ENCODE measurements around the gene WFIKKN1. TPM values are rescaled to one million over a fixed set of nuclear protein-coding genes. Genes with fewer than 3 reads are reported as not detected.

WFIKKN1 gene
- total and polyA plus RNA-seq, 2 donors (not counting 1 experiment from before 2014, with no cell fraction given), result 0.64 to 0.84 TPM

DNA sequence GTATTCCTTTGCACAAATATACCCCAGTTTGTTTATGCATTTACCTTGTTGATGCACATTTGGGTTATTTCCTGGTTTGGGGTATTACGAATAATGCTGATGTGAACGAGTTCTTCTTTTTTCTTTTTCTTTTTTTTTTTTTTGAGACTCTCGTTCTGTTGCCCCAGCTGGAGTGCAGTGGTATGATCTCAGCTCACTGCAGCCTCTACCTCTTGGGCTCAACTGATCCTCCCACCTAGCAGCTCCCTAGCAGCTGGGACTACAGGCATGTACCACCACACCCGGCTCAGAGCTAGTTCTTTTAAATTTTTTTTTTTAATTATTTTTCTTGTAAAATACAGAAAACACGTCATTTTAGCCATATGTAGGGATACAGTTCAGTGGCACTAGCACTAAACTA lies 26.9 kb upstream of the WFIKKN1 start:
- no peak overlapping the region for H3K27ac ChIP-seq (ENCODE audit: low read length in 2 of 2)
- ATAC-seq (ENCODE audit: low read depth) (no peak), DNase-seq (no peak)
- H3K9ac ChIP-seq (ENCODE audit: low read length), result no peak overlapping the region
- peaks cover 4% of the 10 kb centered on the region for H3K4me1 Mint-ChIP-seq
- no peaks in the 10 kb centered on the region for H3K27me3 ChIP-seq (replicated peaks in 1 of 4; ENCODE audit: control extremely low read depth in 1 of 4, control insufficient read depth in 3 of 4, insufficient read depth in 4 of 4, low read length in 3 of 4)
- intact Hi-C loops (cut with micrococcal nuclease), result no loop called here
- no peak overlapping the region for H3K4me2 ChIP-seq (replicated peaks; ENCODE audit: low read depth, low read length, poor library complexity, severe bottlenecking)
- peaks cover 31% of the 10 kb centered on the region for H4K20me1 ChIP-seq (ENCODE audit: control insufficient read depth, insufficient read depth, low read length, poor library complexity, severe bottlenecking)
- no peak overlapping the region for H3K4me3 Mint-ChIP-seq
- CTCF ChIA-PET, result interaction anchor here (0.7 kb wide), 1 partner anchor 17 kb away, joined by 3 read pairs; no protein-coding TSS in a partner anchor
- peaks cover 0 to 26% (median 10%) of the 10 kb centered on the region in 3 donors for H3K9me3 ChIP-seq (ENCODE audit: control extremely low read depth in 1 of 3, control insufficient read depth in 2 of 3, insufficient read depth in 1 of 3, low read length in 2 of 3)
- no peaks in the 10 kb centered on the region for H3K9me3 Mint-ChIP-seq (ENCODE audit: insufficient read depth)
- no peak overlapping the region for H3K4me3 ChIP-seq (ENCODE audit: control extremely low read depth in 1 of 5, extremely low read depth in 1 of 5, insufficient read depth in 1 of 5, low read depth in 2 of 5, low read length in 4 of 5)
- POLR2A ChIA-PET, result interaction anchor here (0.5 kb wide), 1 partner anchor 33 kb away, joined by 4 read pairs; no protein-coding TSS in a partner anchor
- H3K79me2 ChIP-seq (ENCODE audit: control insufficient read depth, insufficient read depth, low read length), result peaks cover 80% of the 10 kb centered on the region
- H2AFZ ChIP-seq (ENCODE audit: insufficient read depth, low read depth, low read length, poor library complexity, severe bottlenecking), result no peak overlapping the region
- H3K27me3 Mint-ChIP-seq, result no peaks in the 10 kb centered on the region
- TF ChIP-seq, protein P1, sequence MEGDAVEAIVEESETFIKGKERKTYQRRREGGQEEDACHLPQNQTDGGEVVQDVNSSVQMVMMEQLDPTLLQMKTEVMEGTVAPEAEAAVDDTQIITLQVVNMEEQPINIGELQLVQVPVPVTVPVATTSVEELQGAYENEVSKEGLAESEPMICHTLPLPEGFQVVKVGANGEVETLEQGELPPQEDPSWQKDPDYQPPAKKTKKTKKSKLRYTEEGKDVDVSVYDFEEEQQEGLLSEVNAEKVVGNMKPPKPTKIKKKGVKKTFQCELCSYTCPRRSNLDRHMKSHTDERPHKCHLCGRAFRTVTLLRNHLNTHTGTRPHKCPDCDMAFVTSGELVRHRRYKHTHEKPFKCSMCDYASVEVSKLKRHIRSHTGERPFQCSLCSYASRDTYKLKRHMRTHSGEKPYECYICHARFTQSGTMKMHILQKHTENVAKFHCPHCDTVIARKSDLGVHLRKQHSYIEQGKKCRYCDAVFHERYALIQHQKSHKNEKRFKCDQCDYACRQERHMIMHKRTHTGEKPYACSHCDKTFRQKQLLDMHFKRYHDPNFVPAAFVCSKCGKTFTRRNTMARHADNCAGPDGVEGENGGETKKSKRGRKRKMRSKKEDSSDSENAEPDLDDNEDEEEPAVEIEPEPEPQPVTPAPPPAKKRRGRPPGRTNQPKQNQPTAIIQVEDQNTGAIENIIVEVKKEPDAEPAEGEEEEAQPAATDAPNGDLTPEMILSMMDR (IDR thresholded peaks at IDR 0.05), result no peak
- no peak for TF ChIP-seq EZH2 (IDR thresholded peaks at IDR 0.05; ENCODE audit: borderline replicate concordance, insufficient read depth, low read depth, low read length, poor library complexity, severe bottlenecking)
- no peaks in the 10 kb centered on the region for H3K4me1 ChIP-seq (ENCODE audit: control insufficient read depth in 2 of 2, insufficient read depth in 2 of 2, low read length in 2 of 2)
- no peak overlapping the region for H3K27ac Mint-ChIP-seq
- peaks cover 0 to 10% of the 10 kb centered on the region in 2 experiments for H3K36me3 ChIP-seq (replicated peaks in 1 of 2; ENCODE audit: control extremely low read depth in 1 of 2, control insufficient read depth in 1 of 2, extremely low read depth in 1 of 2, insufficient read depth in 2 of 2, low read length in 1 of 2)
- no CpG with 5 or more reads among the region's 5 CpGs for WGBS (ENCODE audit: insufficient coverage)

DNA sequence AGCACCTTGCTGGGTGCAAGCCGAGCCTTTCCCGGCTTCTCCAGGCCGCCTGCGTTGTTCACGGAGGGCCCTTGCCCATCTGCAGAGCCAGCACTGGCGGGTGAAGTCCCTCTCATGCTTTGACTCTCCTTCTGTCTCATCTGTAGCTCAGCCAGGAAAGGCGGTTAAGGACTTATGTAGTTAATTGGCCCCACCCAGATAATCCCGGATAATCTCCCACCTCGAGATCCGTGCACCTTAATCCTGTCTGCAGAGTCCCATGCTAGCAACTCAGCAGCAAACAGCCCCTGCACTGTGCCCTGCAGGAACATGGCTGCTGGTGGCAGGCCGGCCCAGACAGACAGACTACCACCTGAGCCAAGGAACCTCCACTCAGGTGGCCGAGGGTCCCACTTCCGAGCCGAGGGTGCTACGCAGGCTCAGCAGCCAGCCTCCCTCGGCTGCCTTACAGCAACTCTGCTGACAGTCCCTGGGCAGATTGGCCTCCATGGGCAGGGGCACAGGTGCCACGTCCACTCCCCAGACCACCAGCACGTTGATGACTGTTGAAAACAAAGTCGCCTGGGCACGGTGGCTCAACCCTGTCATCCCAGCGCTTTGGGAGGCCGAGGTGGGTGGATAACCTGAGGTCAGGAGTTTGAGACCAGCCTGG lies 24.0 kb upstream of the WFIKKN1 start:
- Mint-ChIP-seq H3K27me3 (no peaks in the 10 kb centered on the region), H3K4me1 (peaks cover 8% of the 10 kb centered on the region), H3K9me3 (ENCODE audit: insufficient read depth) (no peaks in the 10 kb centered on the region), H3K4me3 (no peak overlapping the region), H3K27ac (no peak overlapping the region)
- Histone ChIP-seq H4K20me1 (ENCODE audit: control insufficient read depth, insufficient read depth, low read length, poor library complexity, severe bottlenecking) (peaks cover 45% of the 10 kb centered on the region), H3K9ac (ENCODE audit: low read length) (no peak overlapping the region), H3K79me2 (ENCODE audit: control insufficient read depth, insufficient read depth, low read length) (peaks cover 90% of the 10 kb centered on the region), H3K27me3 (replicated peaks in 1 of 4; ENCODE audit: control extremely low read depth in 1 of 4, control insufficient read depth in 3 of 4, insufficient read depth in 4 of 4, low read length in 3 of 4) (no peaks in the 10 kb centered on the region), H3K27ac (ENCODE audit: low read length in 2 of 2) (no peak overlapping the region), H3K4me3 (ENCODE audit: control extremely low read depth in 1 of 5, extremely low read depth in 1 of 5, insufficient read depth in 1 of 5, low read depth in 2 of 5, low read length in 4 of 5) (no peak overlapping the region), H3K36me3 (replicated peaks in 1 of 2; ENCODE audit: control extremely low read depth in 1 of 2, control insufficient read depth in 1 of 2, extremely low read depth in 1 of 2, insufficient read depth in 2 of 2, low read length in 1 of 2) (no peaks in the 10 kb centered on the region), H3K4me2 (replicated peaks; ENCODE audit: low read depth, low read length, poor library complexity, severe bottlenecking) (no peak overlapping the region), H2AFZ (ENCODE audit: insufficient read depth, low read depth, low read length, poor library complexity, severe bottlenecking) (no peak overlapping the region), H3K4me1 (ENCODE audit: control insufficient read depth in 2 of 2, insufficient read depth in 2 of 2, low read length in 2 of 2) (no peaks in the 10 kb centered on the region), H3K9me3 (ENCODE audit: control extremely low read depth in 1 of 3, control insufficient read depth in 2 of 3, insufficient read depth in 1 of 3, low read length in 2 of 3) (peaks cover 0 to 19% (median 10%) of the 10 kb centered on the region in 3 donors)
- POLR2A ChIA-PET, result interaction anchor here (0.6 kb wide), 1 partner anchor 15 kb away, joined by 3 read pairs; no protein-coding TSS in a partner anchor
- TF ChIP-seq EZH2 (IDR thresholded peaks at IDR 0.05; ENCODE audit: borderline replicate concordance, insufficient read depth, low read depth, low read length, poor library complexity, severe bottlenecking), result no peak
- TF ChIP-seq, protein P1 (IDR thresholded peaks at IDR 0.05), result no peak
- no peak for DNase-seq
- intact Hi-C loops (cut with micrococcal nuclease), result no loop called here
- ATAC-seq (ENCODE audit: low read depth), result no peak
- CTCF ChIA-PET, result no interaction called here
- WGBS (ENCODE audit: insufficient coverage), result over 99% methylated on average over 18 of the region's 22 CpGs

All from B cell (primary cell).